Left renal cortex interstitium (tissue), 4 donors: ENCODE measurements around the gene HOXC6. TPM values are rescaled to one million over a fixed set of nuclear protein-coding genes. Genes with fewer than 3 reads are reported as not detected.
"Not testable (repeated sequence)": the region's sequence is repeated elsewhere in the genome, so short reads cannot be mapped to it uniquely, and the experiment has no call there.

ENCODE experiments used
- DNase-seq, 4 donors: peaks; one replicate each; pipeline ENCODE4 v3.0.0-alpha.2; 2013; ENCODE audit warnings: low read depth in 4 of 4, low spot score in 2 of 4, missing footprints in 1 of 4
- polyA plus RNA-seq, 4 donors: library from polyadenylated mRNA; unstranded; fragments of 120-200 nt; gene quantifications; one replicate each; pipeline ENCODE4 v1.2.1, GENCODE V29; 2013; ENCODE audit not compliant: insufficient read length in 4 of 4

HOXC6 gene
- polyA plus RNA-seq, 4 donors, result 23.8 to 49.8 (median 39.7) TPM

DNA sequence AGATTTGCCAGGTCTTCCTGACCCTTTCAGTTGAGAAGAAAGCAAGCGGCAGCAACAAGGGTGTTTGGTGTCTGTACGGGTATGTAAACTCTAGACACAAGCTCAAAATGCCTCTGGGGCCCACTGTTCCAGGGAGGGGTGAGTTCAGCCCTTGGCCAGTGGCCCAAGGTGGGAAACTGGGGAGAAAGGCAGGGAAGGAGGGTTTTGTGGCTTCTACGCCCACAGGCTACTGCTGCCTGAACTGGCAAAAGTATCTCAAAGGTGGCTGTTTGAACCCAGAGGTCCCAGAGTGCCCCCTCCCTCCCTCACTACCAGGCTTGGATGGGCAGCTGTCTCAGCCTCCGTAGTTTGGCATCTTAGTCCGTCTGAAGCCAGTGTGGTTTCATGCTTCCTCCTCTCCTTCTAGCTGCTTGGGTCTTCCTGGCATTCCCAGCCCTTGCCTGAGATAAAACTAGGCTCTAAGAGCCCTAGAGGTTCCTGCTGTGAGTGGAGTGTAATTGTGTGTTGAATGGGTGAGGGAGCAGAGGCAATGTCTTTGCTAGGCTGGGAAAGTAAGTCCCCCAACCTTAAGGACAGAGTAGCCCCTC, 10.1 kb downstream of the HOXC6 start:
- DNase-seq, result no peak

- DNase-seq, result no peak
Measured at GRCh38 chr12:54038871-54039414, 10.7 kb downstream of the HOXC6 start.

GRCh38 chr12:54039417-54040147, 11.3 kb downstream of the HOXC6 start:
- DNase-seq, result no peak

DNA sequence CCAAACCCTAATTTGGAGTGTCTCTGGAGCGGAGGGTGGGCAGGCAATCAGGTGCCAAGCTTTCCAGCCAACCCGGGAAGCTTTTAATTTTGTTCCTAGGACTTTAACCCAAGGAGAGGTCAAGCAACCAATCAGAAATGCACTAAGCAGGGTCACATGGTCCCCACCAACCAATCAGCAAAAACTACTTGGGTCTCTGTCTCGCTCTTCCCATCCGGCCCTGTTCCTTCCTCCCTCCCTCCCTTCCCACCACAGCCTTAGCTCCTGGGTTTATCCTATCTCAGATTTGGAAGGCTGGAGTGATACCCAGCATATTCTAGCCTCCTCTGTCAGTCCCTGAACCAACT, 11.9 kb downstream of the HOXC6 start:
- no peak for DNase-seq

DNA sequence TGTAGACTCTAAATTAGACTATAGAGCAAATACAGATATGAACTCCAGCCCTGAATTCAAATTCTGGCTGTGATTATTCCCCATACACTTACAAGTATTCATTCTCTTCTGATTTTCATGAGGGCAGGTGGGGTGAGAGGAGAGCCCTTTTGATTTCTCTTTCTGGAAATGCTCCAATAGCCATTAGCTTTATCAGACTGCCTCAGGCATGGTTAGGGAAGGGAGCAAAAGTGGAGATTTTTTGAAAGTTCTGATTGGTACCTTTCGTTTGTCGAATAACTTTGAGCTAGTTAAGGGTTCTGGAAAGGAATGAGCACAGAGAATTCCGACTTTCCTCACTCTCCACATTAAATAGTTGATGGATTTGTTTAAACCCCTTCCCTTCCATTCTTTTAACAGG, 12.4 kb downstream of the HOXC6 start:
- DNase-seq, result no peak

- no peak for DNase-seq
Measured at GRCh38 chr12:54041097-54041690, 13.0 kb downstream of the HOXC6 start.

DNA sequence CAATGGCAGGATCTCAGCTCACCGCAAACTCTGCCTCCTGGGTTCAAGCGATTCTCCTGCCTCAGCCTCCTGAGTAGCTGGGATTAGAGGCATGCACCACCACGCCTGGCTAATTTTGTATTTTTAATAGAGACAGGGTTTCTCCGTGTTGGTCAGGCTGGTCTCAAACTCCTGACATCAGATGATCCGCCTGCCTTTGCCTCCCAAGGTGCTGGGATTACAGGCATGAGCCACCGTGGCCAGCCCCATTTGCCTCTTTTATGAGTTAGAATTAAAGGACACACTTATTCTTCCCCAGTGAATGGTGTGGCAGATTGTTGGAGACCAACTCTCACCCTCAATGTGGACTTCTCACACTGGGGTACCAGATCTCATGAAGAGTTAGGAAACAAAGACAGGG, 13.8 kb downstream of the HOXC6 start:
- DNase-seq, result not testable (repeated sequence)

- peak in 2 of 4 donors; percentile 58 to 75 for DNase-seq
Measured at GRCh38 chr12:54042970-54043853, 15.0 kb downstream of the HOXC6 start.

- DNase-seq, result peak in 1 of 4 donors; percentile 4
Measured at GRCh38 chr12:54044425-54045103, 16.3 kb downstream of the HOXC6 start.

GRCh38 chr12:54045401-54045800, 17.2 kb downstream of the HOXC6 start:
- no peak for DNase-seq

- DNase-seq, result peak in 2 of 4 donors; percentile 8 to 39
Measured at GRCh38 chr12:54045868-54046521, 17.8 kb downstream of the HOXC6 start.

- peak in 3 of 4 donors; percentile 18 to 36 (median 24) for DNase-seq
Measured at GRCh38 chr12:54046809-54047159, 18.5 kb downstream of the HOXC6 start.

- DNase-seq, result peak in 3 of 4 donors; percentile 24 to 52 (median 45)
Measured at GRCh38 chr12:54047160-54047963, 19.1 kb downstream of the HOXC6 start.

GRCh38 chr12:54047964-54048303, 19.7 kb downstream of the HOXC6 start:
- no peak for DNase-seq

- no peak for DNase-seq
Measured at GRCh38 chr12:54048406-54049093, 20.3 kb downstream of the HOXC6 start.

- DNase-seq, result no peak
Measured at GRCh38 chr12:54049108-54049507, 20.9 kb downstream of the HOXC6 start.

- DNase-seq, result no peak
Measured at GRCh38 chr12:54050482-54050810, 22.2 kb downstream of the HOXC6 start.

DNA sequence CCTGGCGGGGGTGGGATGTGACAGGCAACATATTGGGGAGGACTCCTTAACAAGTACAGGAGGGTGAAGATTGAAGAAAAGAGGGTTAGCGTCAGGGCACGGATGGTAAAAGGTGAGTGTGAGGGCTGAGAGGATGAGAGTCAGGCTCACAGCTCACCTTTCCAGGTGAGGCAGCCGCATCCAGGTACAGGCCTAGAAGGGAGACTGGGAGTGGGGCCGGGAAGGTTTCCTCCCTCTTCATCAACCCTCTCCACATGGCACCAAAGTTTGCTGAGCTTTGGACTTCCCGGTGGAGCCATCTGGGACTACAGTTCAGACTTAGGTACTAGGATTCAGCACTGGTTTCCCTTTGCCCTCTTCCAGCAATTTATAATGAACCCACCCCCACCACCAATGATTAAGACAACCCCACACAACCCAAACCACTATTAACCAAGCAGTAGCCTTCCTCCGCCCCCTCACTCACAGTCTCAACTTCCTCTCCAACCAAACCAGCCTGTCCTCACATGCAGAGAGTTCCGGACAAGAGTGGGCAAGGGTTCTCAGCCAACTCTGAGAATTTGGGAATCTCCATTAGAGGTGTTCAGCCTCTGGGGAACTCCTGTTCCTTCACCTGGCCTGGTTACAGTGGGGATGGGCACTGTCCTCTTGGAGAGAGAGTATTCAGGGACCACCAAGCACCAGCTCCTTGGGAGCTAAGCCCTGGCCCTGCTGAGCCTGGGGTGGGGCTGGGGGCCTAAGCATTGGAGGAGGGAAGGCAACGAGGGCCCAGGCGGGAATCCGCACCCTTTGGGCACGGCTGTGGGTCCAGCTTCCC, 23.0 kb downstream of the HOXC6 start:
- DNase-seq, result no peak
